Endothelial cell (in vitro differentiated cells): ENCODE data around the gene GDPGP1. TPM values are rescaled to one million over a fixed set of nuclear protein-coding genes. Genes with fewer than 3 reads are reported as not detected.

ENCODE experiments used
- DNase-seq: peaks from one replicate; pipeline ENCODE4 v3.0.0; 2021; ENCODE audit warnings: low spot score
- H3K27ac Mint-ChIP-seq: one replicate; pipeline ENCODE4 v1.8.0; 2021; ENCODE audit warnings: mixed read lengths, inconsistent platforms; ENCODE audit not compliant: unreplicated experiment
- H3K27me3 Mint-ChIP-seq: one replicate; pipeline ENCODE4 v1.8.0; 2021; ENCODE audit warnings: mild to moderate bottlenecking, moderate library complexity, mixed read lengths, inconsistent platforms; ENCODE audit not compliant: unreplicated experiment
- H3K36me3 Mint-ChIP-seq: one replicate; pipeline ENCODE4 v1.8.0; 2021; ENCODE audit warnings: mild to moderate bottlenecking, low read depth, mixed read lengths, inconsistent platforms; ENCODE audit not compliant: unreplicated experiment
- H3K4me1 Mint-ChIP-seq: one replicate; pipeline ENCODE4 v1.8.0; 2021; ENCODE audit warnings: mild to moderate bottlenecking, mixed read lengths, inconsistent platforms; ENCODE audit not compliant: unreplicated experiment
- H3K4me3 Mint-ChIP-seq: one replicate; pipeline ENCODE4 v1.8.0; 2021; ENCODE audit warnings: mild to moderate bottlenecking, mixed read lengths, inconsistent platforms; ENCODE audit not compliant: unreplicated experiment
- H3K9me3 Mint-ChIP-seq: one replicate; pipeline ENCODE4 v1.8.0; 2021; ENCODE audit warnings: mixed read lengths, inconsistent platforms; ENCODE audit not compliant: unreplicated experiment
- total RNA-seq: library from RNA; stranded (reverse); fragmentation: NEBNext Ultra II Directional; extraction: Animal tissue kit (Norgen Biotek cat#: 25700); gene quantifications from one replicate; pipeline ENCODE4 v1.2.1, GENCODE V29; 2021; ENCODE audit not compliant: unreplicated experiment
- TF ChIP-seq, protein P1 (sequence below): fragments of 200-600 bp; sonication (generic); IDR thresholded peaks from one replicate; pipeline ENCODE4 v1.5.0; 2021; ENCODE audit warnings: antibody characterized with exemption; ENCODE audit not compliant: unreplicated experiment

The GDPGP1 gene
- total RNA-seq, 1 donor from 2014 or later: 7.7 TPM

GRCh38 chr15:90205050-90205848 is 28.8 kb upstream of the GDPGP1 start:
- Mint-ChIP-seq H3K9me3 (no peaks in the 10 kb centered on the region), H3K27ac (no peak overlapping the region), H3K27me3 (peaks cover 7% of the 10 kb centered on the region), H3K4me1 (peaks cover 13% of the 10 kb centered on the region), H3K36me3 (peaks cover 8% of the 10 kb centered on the region), H3K4me3 (no peak overlapping the region)
- no peak for DNase-seq
- TF ChIP-seq, protein P1, sequence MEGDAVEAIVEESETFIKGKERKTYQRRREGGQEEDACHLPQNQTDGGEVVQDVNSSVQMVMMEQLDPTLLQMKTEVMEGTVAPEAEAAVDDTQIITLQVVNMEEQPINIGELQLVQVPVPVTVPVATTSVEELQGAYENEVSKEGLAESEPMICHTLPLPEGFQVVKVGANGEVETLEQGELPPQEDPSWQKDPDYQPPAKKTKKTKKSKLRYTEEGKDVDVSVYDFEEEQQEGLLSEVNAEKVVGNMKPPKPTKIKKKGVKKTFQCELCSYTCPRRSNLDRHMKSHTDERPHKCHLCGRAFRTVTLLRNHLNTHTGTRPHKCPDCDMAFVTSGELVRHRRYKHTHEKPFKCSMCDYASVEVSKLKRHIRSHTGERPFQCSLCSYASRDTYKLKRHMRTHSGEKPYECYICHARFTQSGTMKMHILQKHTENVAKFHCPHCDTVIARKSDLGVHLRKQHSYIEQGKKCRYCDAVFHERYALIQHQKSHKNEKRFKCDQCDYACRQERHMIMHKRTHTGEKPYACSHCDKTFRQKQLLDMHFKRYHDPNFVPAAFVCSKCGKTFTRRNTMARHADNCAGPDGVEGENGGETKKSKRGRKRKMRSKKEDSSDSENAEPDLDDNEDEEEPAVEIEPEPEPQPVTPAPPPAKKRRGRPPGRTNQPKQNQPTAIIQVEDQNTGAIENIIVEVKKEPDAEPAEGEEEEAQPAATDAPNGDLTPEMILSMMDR: no peak

GRCh38 chr15:90205886-90206285 is 28.1 kb upstream of the GDPGP1 start:
- Mint-ChIP-seq H3K4me1 (peaks cover 16% of the 10 kb centered on the region), H3K36me3 (peaks cover 6% of the 10 kb centered on the region), H3K9me3 (no peaks in the 10 kb centered on the region), H3K4me3 (no peak overlapping the region), H3K27me3 (peaks cover 3% of the 10 kb centered on the region), H3K27ac (no peak overlapping the region)
- DNase-seq: no peak
- TF ChIP-seq, protein P1: no peak

DNA sequence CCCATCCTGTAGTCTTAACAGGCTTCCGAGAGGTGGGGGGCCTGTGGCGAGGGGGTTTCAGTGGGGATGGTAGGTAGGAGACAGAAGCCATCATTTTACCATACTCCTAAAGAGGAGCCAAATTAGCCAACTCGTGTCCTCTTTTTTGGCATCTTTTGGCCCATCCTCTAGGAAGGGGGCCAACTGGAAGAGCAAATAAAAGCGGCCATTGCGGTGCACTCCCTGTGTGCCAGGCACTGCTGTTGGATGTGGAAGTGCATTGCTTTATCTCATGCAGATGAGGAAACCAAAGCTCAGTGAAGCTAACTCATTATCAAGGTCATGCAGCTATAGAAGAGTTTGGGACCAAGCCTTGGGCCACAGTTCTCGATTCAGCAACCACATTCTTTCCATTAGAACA is 26.8 kb upstream of the GDPGP1 start:
- H3K27ac Mint-ChIP-seq: no peak overlapping the region
- peaks cover 6% of the 10 kb centered on the region for H3K36me3 Mint-ChIP-seq
- TF ChIP-seq, protein P1: no peak
- no peaks in the 10 kb centered on the region for H3K9me3 Mint-ChIP-seq
- DNase-seq: no peak
- peaks cover 19% of the 10 kb centered on the region for H3K4me1 Mint-ChIP-seq
- H3K4me3 Mint-ChIP-seq: no peak overlapping the region
- H3K27me3 Mint-ChIP-seq: peaks cover 3% of the 10 kb centered on the region

DNA sequence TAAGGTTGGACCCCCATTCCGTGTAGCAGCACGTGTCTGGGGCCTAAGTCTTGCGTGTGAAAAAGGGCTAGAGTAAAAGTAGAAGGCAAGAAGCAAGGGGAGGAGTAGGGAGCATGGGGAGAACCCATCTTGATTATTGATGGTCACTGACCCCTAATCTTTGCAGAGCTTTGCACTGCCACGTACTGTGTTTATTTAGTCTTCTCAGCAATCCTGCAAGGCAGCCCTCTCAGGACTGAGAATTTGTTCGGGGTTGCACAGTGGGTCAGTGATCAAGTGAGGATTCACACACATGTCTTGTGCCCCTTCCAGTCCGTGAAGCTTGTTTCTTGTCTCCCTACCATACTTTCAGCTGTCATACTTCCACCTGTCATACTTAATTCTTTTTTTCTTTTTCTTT is 25.7 kb upstream of the GDPGP1 start:
- no peak overlapping the region for H3K27ac Mint-ChIP-seq
- H3K4me1 Mint-ChIP-seq: peaks cover 13% of the 10 kb centered on the region
- TF ChIP-seq, protein P1: no peak
- peaks cover 1% of the 10 kb centered on the region for H3K27me3 Mint-ChIP-seq
- H3K9me3 Mint-ChIP-seq: no peaks in the 10 kb centered on the region
- no peak for DNase-seq
- peaks cover 6% of the 10 kb centered on the region for H3K36me3 Mint-ChIP-seq
- no peak overlapping the region for H3K4me3 Mint-ChIP-seq

DNA sequence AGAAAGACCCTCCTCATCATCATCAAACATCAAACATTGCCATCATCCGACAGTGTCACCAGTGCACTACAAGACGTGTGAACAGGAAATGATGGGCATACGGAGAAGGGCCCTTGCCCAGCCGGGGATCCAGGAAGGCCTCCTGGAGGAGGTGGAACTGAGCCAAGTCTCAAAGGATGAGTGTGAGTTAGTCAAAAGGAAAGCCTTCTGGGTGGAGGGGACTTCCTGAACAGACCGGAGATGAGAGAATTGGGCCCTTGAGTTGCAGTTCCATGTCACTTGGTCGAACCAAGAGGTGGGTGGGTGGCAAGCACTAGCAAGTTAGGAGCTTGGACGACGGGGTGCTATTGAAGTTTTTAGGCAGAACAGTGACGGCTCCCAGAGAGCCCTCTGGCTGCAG is 24.4 kb upstream of the GDPGP1 start:
- peaks cover 1% of the 10 kb centered on the region for H3K27me3 Mint-ChIP-seq
- no peak for DNase-seq
- peak overlapping the region; percentile 33 for H3K27ac Mint-ChIP-seq
- TF ChIP-seq, protein P1: no peak
- peak overlapping the region; percentile 19 for H3K4me3 Mint-ChIP-seq
- peaks cover 6% of the 10 kb centered on the region for H3K36me3 Mint-ChIP-seq
- peaks cover 13% of the 10 kb centered on the region for H3K4me1 Mint-ChIP-seq
- no peaks in the 10 kb centered on the region for H3K9me3 Mint-ChIP-seq
